Left lung (tissue), 10 donors: ENCODE measurements around the gene CMTM6. TPM values are rescaled to one million over a fixed set of nuclear protein-coding genes. Genes with fewer than 3 reads are reported as not detected.

ENCODE experiments used
- ATAC-seq: fragments of 200-7000 bp; cut with Tn5 transposase; one replicate; pipeline ENCODE4 v1.9.1; 2020; ENCODE audit warnings: moderate library complexity
- DNase-seq, 4 donors: peaks; one replicate each; pipeline ENCODE4 v3.0.0-alpha.2; 2013 to 2020
- H3K27ac ChIP-seq, 2 donors: fragments of 200-600 bp; sonication (generic) in 1 of 2; one replicate each; pipeline versions ENCODE4 v1.5.0 to v1.8.0; 2020 to 2021
- H3K27me3 ChIP-seq, 2 donors: fragments of 200-600 bp; sonication (generic) in 1 of 2; one replicate each; pipeline versions ENCODE4 v1.5.0 to v1.8.0; 2020 to 2021
- H3K36me3 ChIP-seq, 2 donors: fragments of 200-600 bp; sonication (generic) in 1 of 2; one replicate each; pipeline versions ENCODE4 v1.5.0 to v1.8.0; 2020 to 2021
- H3K4me1 ChIP-seq, 2 donors: fragments of 200-600 bp; one replicate each; pipeline ENCODE4 v1.8.0; 2021
- H3K4me3 ChIP-seq, 2 donors: fragments of 200-600 bp; sonication (generic) in 1 of 2; one replicate each; pipeline versions ENCODE4 v1.5.0 to v1.8.0; 2020 to 2021; ENCODE audit warnings: mild to moderate bottlenecking in 1 of 2
- H3K9me3 ChIP-seq, 2 donors: fragments of 200-600 bp; sonication (generic) in 1 of 2; one replicate each; pipeline versions ENCODE4 v1.5.0 to v1.8.0; 2020 to 2021
- CTCF ChIP-seq, 2 donors: fragments of 200-600 bp; sonication (generic) in 1 of 2; IDR thresholded peaks; one replicate each; pipeline versions ENCODE4 v1.5.0 to v1.8.0; 2021; ENCODE audit warnings: antibody characterized with exemption in 2 of 2
- intact Hi-C, 2 donors: fragments of 100-400 bp; cut with DNase I; formaldehyde crosslinking; loops; one replicate each; pipeline versions ENCODE4 v1.11.2 to v1.14.2; 2022
- polyA plus RNA-seq, 6 donors: library from polyadenylated mRNA; unstranded; fragments of 120-200 nt; gene quantifications; one replicate each; pipeline ENCODE4 v1.2.1, GENCODE V29; 2013; ENCODE audit not compliant: insufficient read length in 6 of 6
- total RNA-seq, 2 donors: library from RNA; stranded (reverse); fragmentation: NEBNext Ultra II Directional; extraction: Animal tissue kit (Norgen Biotek cat#: 25700); gene quantifications; one replicate each; pipeline ENCODE4 v1.2.1, GENCODE V29; 2021
- donor health status: DM: no; HTN: yes; CAD: no.
- donor health status: DM: no; HTN: no; CAD: no.

The CMTM6 gene
- total and polyA plus RNA-seq, 8 donors, result 67.9 to 91.2 (median 75.0) TPM

DNA sequence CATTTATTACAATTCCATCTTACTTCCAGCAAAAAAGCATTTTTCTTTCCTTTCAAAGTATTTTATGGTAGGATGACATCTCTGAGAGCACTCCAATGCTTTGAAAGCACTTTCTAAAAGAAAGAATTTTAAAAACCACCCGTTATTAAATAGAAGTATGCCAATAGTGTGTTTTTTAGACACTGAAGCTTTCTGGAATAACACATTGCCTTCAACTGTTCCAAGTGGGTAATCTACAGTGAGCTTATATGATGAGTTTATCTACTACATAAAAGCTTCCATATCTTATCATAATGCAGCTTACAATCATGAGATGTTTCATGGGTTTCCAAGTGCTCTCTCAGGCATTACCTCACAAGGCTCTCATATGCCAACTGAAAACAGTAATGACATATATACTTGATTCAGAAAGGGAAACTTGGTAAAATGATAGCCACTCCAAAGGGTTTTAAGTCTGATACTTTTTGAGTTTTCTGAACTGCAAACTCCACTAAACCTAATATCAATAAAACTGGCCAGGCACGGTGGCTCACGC is 14.1 kb downstream of the CMTM6 start:
- peaks cover 0 to 57% of the 10 kb centered on the region in 2 donors for H3K36me3 ChIP-seq
- intact Hi-C loops, result no loop called here
- DNase-seq, result no peak
- H3K27ac ChIP-seq, result no peak overlapping the region
- peaks cover 0 to 32% of the 10 kb centered on the region in 2 donors for H3K4me1 ChIP-seq
- no peaks in the 10 kb centered on the region for H3K9me3 ChIP-seq
- no peak for TF ChIP-seq CTCF (IDR thresholded peaks at IDR 0.05)
- ATAC-seq, result no peak
- H3K27me3 ChIP-seq, result no peaks in the 10 kb centered on the region
- no peak overlapping the region for H3K4me3 ChIP-seq

- no peak overlapping the region for H3K4me3 ChIP-seq
- peaks cover 0 to 62% of the 10 kb centered on the region in 2 donors for H3K36me3 ChIP-seq
- H3K9me3 ChIP-seq, result no peaks in the 10 kb centered on the region
- H3K27me3 ChIP-seq, result no peaks in the 10 kb centered on the region
- no peak for DNase-seq
- no peak for TF ChIP-seq CTCF (IDR thresholded peaks at IDR 0.05)
- intact Hi-C loops, result no loop called here
- ATAC-seq, result no peak
- no peak overlapping the region for H3K27ac ChIP-seq
- H3K4me1 ChIP-seq, result peaks cover 0 to 27% of the 10 kb centered on the region in 2 donors
Observed at GRCh38 chr3:32487781-32488473, 14.7 kb downstream of the CMTM6 start.

DNA sequence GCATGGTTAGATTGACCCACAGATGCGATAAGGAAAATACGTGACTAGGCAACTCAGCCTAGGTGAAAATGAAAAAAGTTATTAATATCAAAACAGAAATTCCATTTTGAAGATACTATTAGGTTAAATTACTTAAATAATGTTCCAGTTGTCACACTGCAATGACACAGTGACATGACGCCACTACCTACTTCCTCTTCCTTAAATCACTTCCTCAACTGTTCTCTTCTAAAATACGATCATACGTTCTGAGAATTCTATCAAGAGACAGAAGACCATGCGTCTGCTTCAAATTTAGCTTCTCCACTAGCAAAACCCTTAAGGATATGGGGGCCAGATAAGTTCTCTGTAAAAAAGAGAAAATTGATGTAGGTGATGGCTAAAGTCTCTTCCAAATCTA is 18.2 kb downstream of the CMTM6 start:
- Histone ChIP-seq H3K27me3 (no peaks in the 10 kb centered on the region), H3K9me3 (no peaks in the 10 kb centered on the region), H3K4me3 (peak overlapping the region in 1 of 2 donors; percentile 7), H3K36me3 (peaks cover 0 to 64% of the 10 kb centered on the region in 2 donors), H3K27ac (peak overlapping the region in 1 of 2 donors; percentile 85), H3K4me1 (peaks cover 0 to 30% of the 10 kb centered on the region in 2 donors)
- DNase-seq (no peak), ATAC-seq (peak; percentile 32)
- no peak for TF ChIP-seq CTCF (IDR thresholded peaks at IDR 0.05)
- intact Hi-C loops, result no loop called here

GRCh38 chr3:32483772-32484171 is 18.9 kb downstream of the CMTM6 start:
- H3K36me3 ChIP-seq, result peaks cover 0 to 65% of the 10 kb centered on the region in 2 donors
- no peak for DNase-seq
- no peak for ATAC-seq
- peak overlapping the region in 1 of 2 donors; percentile 85 for H3K27ac ChIP-seq
- intact Hi-C loops, result no loop called here
- H3K9me3 ChIP-seq, result no peaks in the 10 kb centered on the region
- TF ChIP-seq CTCF (IDR thresholded peaks at IDR 0.05), result no peak
- H3K4me1 ChIP-seq, result peaks cover 0 to 30% of the 10 kb centered on the region in 2 donors
- no peak overlapping the region for H3K4me3 ChIP-seq
- no peaks in the 10 kb centered on the region for H3K27me3 ChIP-seq

DNA sequence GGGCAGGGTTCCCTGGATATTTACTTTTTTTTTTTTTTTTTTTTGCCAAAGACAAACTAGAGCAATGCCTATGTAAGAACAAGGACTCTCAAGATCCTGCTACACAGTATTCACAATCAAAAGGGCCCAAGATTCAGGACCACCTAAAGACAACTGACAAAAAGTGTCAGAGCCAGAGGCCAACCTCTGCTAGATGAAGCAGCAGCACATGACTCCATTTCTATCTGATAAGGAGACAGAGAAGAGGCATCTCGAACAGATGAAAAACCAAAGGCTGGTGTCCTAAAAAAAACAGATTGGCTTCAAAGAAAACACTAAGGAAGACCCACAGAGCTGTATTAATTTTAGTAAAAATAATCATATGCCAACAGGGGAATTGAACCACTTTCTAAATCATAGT is 20.0 kb downstream of the CMTM6 start:
- no peaks in the 10 kb centered on the region for H3K9me3 ChIP-seq
- DNase-seq (no peak), ATAC-seq (no peak)
- H3K4me3 ChIP-seq, result no peak overlapping the region
- no peak overlapping the region for H3K27ac ChIP-seq
- no peaks in the 10 kb centered on the region for H3K27me3 ChIP-seq
- TF ChIP-seq CTCF (IDR thresholded peaks at IDR 0.05), result no peak
- H3K36me3 ChIP-seq, result peaks cover 0 to 56% of the 10 kb centered on the region in 2 donors
- intact Hi-C loops, result no loop called here
- peaks cover 0 to 34% of the 10 kb centered on the region in 2 donors for H3K4me1 ChIP-seq
